H1 (cell line): ENCODE results near the gene APC2. TPM values are rescaled to one million over a fixed set of nuclear protein-coding genes. Genes with fewer than 3 reads are reported as not detected.

Experiments used
- CBX5 ChIP-seq: fragments of 300-800, 300-1000 bp; sonication (generic); IDR thresholded peaks from 2 replicates; pipeline ENCODE4 v1.7.1; 2016; ENCODE audit warnings: antibody characterized with exemption, low read length, low read depth
- CBX8 ChIP-seq: fragments of 300-800, 300-1000 bp; sonication (generic); IDR thresholded peaks from 2 replicates; pipeline ENCODE4 v1.7.1; 2016; ENCODE audit warnings: low read depth, low read length, borderline replicate concordance
- EP300 ChIP-seq, 2 experiments: IDR thresholded peaks; 1 replicate in 1 of 2; 2 replicates in 1 of 2; pipeline ENCODE4 v1.6.1; 2011 to 2012; ENCODE audit warnings: low read depth in 2 of 2, low read length in 2 of 2, mild to moderate bottlenecking in 2 of 2, borderline replicate concordance in 1 of 2, inconsistent platforms in 1 of 2, moderate library complexity in 1 of 2
- GABPA ChIP-seq: IDR thresholded peaks from 2 replicates; pipeline ENCODE4 v1.6.1; 2011; ENCODE audit warnings: mild to moderate bottlenecking, low read length, moderate library complexity, borderline replicate concordance; ENCODE audit not compliant: insufficient read depth
- KDM1A ChIP-seq: fragments of 200-600, 300-600 bp; sonication (generic); IDR thresholded peaks from 2 replicates; pipeline ENCODE4 v1.7.1; 2016; ENCODE audit warnings: mild to moderate bottlenecking, low read length, borderline replicate concordance
- SIN3A ChIP-seq, 2 experiments: IDR thresholded peaks in 1 of 2; conservative IDR thresholded peaks in 1 of 2; 2 replicates each; pipeline ENCODE4 v1.6.1; 2011 to 2012; ENCODE audit warnings: low read length in 2 of 2, improper control_type of control experiment in 1 of 2, low read depth in 1 of 2, mild to moderate bottlenecking in 1 of 2
- SP2 ChIP-seq: IDR thresholded peaks from 2 replicates; pipeline ENCODE4 v1.6.1; 2012; ENCODE audit warnings: mild to moderate bottlenecking, low read length, inconsistent platforms
- polyA plus RNA-seq, 7 experiments: library from polyadenylated mRNA; depleted of rRNA in 3 of 7; stranded (reverse) in 5 of 7; unstranded in 2 of 7; fragments of >200 nt in 5 of 7; fragments of 200-250 nt in 2 of 7; gene quantifications; 1 replicate in 5 of 7; 2 replicates in 1 of 7; 4 replicates in 1 of 7; pipeline versions ENCODE4 v1.2.1 to v1.2.3, GENCODE V29; 2011 to 2013; ENCODE audit warnings: missing spikeins in 2 of 7, mixed read lengths in 2 of 7
- total RNA-seq: library from RNA; stranded (reverse); fragmentation: NEBNext Ultra II Directional; extraction: Animal tissue kit (Norgen Biotek cat#: 25700); gene quantifications from 2 replicates; pipeline ENCODE4 v1.2.1, GENCODE V29; 2021

Gene APC2
- total and polyA plus RNA-seq, 2 of the 8 experiments (the other 6 are each of a cell fraction or from before 2014, with no cell fraction given): 1.3 to 4.1 TPM

- no peak for TF ChIP-seq CBX8
- no peak for TF ChIP-seq EP300 (IDR thresholded peaks at IDR 0.05; ENCODE audit: borderline replicate concordance in 1 of 2, low read depth in 2 of 2, low read length in 2 of 2)
- no peak for TF ChIP-seq SP2
- TF ChIP-seq CBX5: no peak
- no peak for TF ChIP-seq SIN3A (conservative IDR thresholded peaks at IDR 0.05 in 1 of 2, IDR thresholded peaks at IDR 0.05 in 1 of 2; ENCODE audit: low read depth in 1 of 2, low read length in 2 of 2)
- no peak for TF ChIP-seq KDM1A
- no peak for TF ChIP-seq GABPA
- TF ChIP-seq, all 59 proteins: peak for 0
Measured at GRCh38 chr19:1402411-1403070, 47.4 kb upstream of the APC2 start (continued).
